ENCODE results near the gene BHMT. TPM values are rescaled to one million over a fixed set of nuclear protein-coding genes. Genes with fewer than 3 reads are reported as not detected.

Gene BHMT
- total RNA-seq, 4 donors from 2014 or later: 0.30 to 0.64 TPM; not detected in 2

GRCh38 chr5:79086116-79086515 lies 25.5 kb upstream of the BHMT start:
- no peak for DNase-seq (ENCODE audit: low spot score in 2 of 2)
- TF ChIP-seq CTCF (IDR thresholded peaks at IDR 0.05): no peak
- no peak for TF ChIP-seq POLR2A (IDR thresholded peaks at IDR 0.05)
- no peak for TF ChIP-seq EP300 (IDR thresholded peaks at IDR 0.05)
- no peak for TF ChIP-seq POLR2AphosphoS5 (IDR thresholded peaks at IDR 0.05)
- H3K27ac ChIP-seq: no peak overlapping the region
- no peak overlapping the region for H3K4me3 ChIP-seq
- no peaks in the 10 kb centered on the region for H3K27me3 ChIP-seq
- H3K36me3 ChIP-seq: no peaks in the 10 kb centered on the region
- H3K9me3 ChIP-seq: no peaks in the 10 kb centered on the region
- 72% methylated on average over 2 of the region's 2 CpGs for WGBS
- no peaks in the 10 kb centered on the region for H3K4me1 ChIP-seq

- no peak for DNase-seq (ENCODE audit: low spot score in 2 of 2)
- Histone ChIP-seq H3K4me3 (no peak overlapping the region), H3K4me1 (no peaks in the 10 kb centered on the region), H3K27me3 (no peaks in the 10 kb centered on the region), H3K36me3 (no peaks in the 10 kb centered on the region), H3K27ac (no peak overlapping the region), H3K9me3 (no peaks in the 10 kb centered on the region)
- WGBS: 81% methylated on average over 4 of the region's 4 CpGs
- TF ChIP-seq EP300 (IDR thresholded peaks at IDR 0.05) (no peak), CTCF (IDR thresholded peaks at IDR 0.05) (no peak), POLR2AphosphoS5 (IDR thresholded peaks at IDR 0.05) (no peak), POLR2A (IDR thresholded peaks at IDR 0.05) (no peak)
These were observed 23.1 kb upstream of the BHMT start for GRCh38 chr5:79088507-79088906.

GRCh38 chr5:79091064-79091463 lies 20.5 kb upstream of the BHMT start:
- no peak for DNase-seq (ENCODE audit: low spot score in 2 of 2)
- TF ChIP-seq POLR2AphosphoS5 (IDR thresholded peaks at IDR 0.05) (no peak), EP300 (IDR thresholded peaks at IDR 0.05) (no peak), CTCF (IDR thresholded peaks at IDR 0.05) (no peak), POLR2A (IDR thresholded peaks at IDR 0.05) (no peak)
- 80% methylated on average over 3 of the region's 3 CpGs for WGBS
- Histone ChIP-seq H3K27ac (no peak overlapping the region), H3K36me3 (no peaks in the 10 kb centered on the region), H3K4me1 (no peaks in the 10 kb centered on the region), H3K27me3 (no peaks in the 10 kb centered on the region), H3K4me3 (no peak overlapping the region), H3K9me3 (no peaks in the 10 kb centered on the region)

- no peak for DNase-seq (ENCODE audit: low spot score in 2 of 2)
- Histone ChIP-seq H3K27me3 (no peaks in the 10 kb centered on the region), H3K27ac (no peak overlapping the region), H3K4me1 (no peaks in the 10 kb centered on the region), H3K9me3 (no peaks in the 10 kb centered on the region), H3K4me3 (no peak overlapping the region), H3K36me3 (no peaks in the 10 kb centered on the region)
- TF ChIP-seq POLR2A (IDR thresholded peaks at IDR 0.05): no peak
- WGBS: 56% methylated on average over 3 of the region's 3 CpGs
These were observed 17.8 kb upstream of the BHMT start for GRCh38 chr5:79093762-79094161.

GRCh38 chr5:79105868-79106267 lies 5.7 kb upstream of the BHMT start:
- H3K27me3 ChIP-seq: no peaks in the 10 kb centered on the region
- no peak overlapping the region for H3K4me3 ChIP-seq
- no peak overlapping the region for H3K27ac ChIP-seq
- no peak for DNase-seq (ENCODE audit: low spot score in 2 of 2)
- 96% methylated on average over 2 of the region's 2 CpGs for WGBS
- H3K36me3 ChIP-seq: no peaks in the 10 kb centered on the region
- TF ChIP-seq POLR2A (IDR thresholded peaks at IDR 0.05) (no peak), CTCF (IDR thresholded peaks at IDR 0.05) (no peak), POLR2AphosphoS5 (IDR thresholded peaks at IDR 0.05) (no peak), EP300 (IDR thresholded peaks at IDR 0.05) (no peak)
- no peaks in the 10 kb centered on the region for H3K4me1 ChIP-seq
- no peaks in the 10 kb centered on the region for H3K9me3 ChIP-seq
